Measurements from ENCODE around the gene GFRA4.

The GFRA4 gene

DNA sequence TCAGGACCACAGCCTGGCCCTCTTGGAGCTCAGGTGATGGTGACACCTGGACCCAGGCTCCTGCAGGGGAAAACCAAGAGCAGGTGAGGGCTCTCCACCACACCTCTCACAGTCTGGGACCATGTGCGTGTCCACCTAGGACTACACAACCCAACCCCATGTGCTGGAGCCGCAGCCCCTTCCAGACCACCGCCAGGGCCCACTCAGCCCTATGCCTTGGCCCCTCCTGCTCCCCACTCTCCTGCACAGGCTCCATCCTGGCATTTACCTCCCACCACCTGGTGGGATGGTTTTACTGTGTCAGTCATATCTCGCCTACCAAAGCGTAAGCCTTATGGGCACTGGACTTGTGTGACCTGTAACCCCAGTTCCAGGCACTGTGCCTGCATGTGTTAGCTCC lies 31.7 kb upstream of the GFRA4 start:
- H3K27me3 ChIP-seq = no peaks in the 10 kb centered on the region
- no peak overlapping the region for H3K9ac ChIP-seq
- no peaks in the 10 kb centered on the region for H4K20me1 ChIP-seq
- TF ChIP-seq Cebpa-rat (IDR thresholded peaks at IDR 0.05) = no peak
- H3K4me2 ChIP-seq = no peak overlapping the region
- no peak overlapping the region for H3K4me3 ChIP-seq
- H3K4me1 ChIP-seq = no peaks in the 10 kb centered on the region
- H3K36me3 ChIP-seq = no peaks in the 10 kb centered on the region
- H3K9me3 ChIP-seq = no peaks in the 10 kb centered on the region
- no peak overlapping the region for H3K27ac ChIP-seq

DNA sequence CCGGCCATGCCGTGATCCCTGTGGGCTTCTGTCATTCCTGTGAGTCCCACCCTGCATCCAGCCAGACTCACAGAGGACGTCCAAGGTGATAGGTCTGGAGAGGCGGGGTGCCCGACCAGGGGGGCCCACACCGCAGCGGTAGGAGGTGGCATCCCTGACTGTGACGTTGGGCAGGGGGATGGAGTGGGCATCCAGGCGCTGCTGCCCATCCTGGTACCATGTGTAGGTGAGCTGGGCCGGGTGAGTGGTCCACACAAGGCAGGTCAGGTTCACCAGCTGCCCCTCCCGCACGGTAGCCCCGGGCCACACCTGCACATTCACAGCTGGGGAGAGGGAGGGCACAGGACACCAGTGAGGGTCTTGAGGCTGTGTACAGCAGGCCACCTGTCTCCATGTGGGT lies 30.2 kb upstream of the GFRA4 start:
- H3K36me3 ChIP-seq = no peaks in the 10 kb centered on the region
- no peak overlapping the region for H3K4me2 ChIP-seq
- H3K27ac ChIP-seq = no peak overlapping the region
- no peak overlapping the region for H3K9ac ChIP-seq
- no peaks in the 10 kb centered on the region for H3K4me1 ChIP-seq
- no peaks in the 10 kb centered on the region for H4K20me1 ChIP-seq
- H3K4me3 ChIP-seq = no peak overlapping the region
- H3K27me3 ChIP-seq = no peaks in the 10 kb centered on the region
- TF ChIP-seq Cebpa-rat (IDR thresholded peaks at IDR 0.05) = no peak
- no peaks in the 10 kb centered on the region for H3K9me3 ChIP-seq

DNA sequence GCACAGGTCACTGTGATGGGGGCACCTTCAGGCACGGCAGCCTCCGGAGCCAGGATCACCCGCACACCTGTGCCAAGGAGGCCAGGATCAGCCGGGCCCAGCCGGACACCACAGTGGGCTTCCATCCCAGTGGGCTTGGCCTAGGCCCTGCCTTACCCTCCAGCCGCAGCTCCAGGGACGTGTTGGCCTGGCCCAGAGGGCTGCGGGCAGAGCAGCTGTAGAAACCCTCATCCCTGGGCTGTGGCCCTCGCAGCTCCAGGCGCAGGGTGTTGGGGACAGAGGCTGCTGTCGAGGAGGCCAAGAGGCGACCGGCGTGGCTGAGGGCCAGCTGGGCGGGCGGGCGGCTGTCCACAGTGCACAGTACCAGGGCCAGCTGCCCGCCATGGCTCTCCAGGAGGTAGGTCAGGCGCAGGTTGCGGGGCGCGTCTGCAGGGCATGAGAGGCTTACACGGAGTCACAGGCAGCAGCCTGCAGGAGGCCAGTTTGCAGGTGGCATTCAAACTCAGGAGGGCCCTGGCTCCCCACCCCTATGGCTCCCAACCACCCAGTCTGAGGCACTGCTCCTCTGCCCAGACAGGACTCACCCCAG lies 29.6 kb upstream of the GFRA4 start:
- H3K27me3 ChIP-seq = no peaks in the 10 kb centered on the region

DNA sequence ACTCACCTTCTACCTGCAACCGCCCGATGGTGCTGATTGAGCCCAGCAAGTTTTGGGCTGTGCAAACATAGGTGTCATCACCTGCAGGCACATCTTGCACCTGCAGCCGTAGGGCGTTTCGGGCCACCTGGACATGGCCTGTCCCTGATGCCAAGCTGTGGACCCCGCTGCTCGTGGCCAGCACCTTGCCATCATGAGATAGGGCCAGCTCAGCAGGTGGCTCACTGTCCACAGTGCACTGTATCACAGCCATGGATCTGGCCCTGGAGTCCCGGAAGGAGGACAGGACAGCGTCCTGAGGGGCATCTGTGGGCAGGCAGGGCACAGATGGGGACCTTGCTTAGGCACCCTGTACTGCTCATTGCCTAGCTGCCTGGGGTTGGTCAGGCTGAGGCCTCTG lies 28.7 kb upstream of the GFRA4 start:
- Histone ChIP-seq H3K9me3 (no peaks in the 10 kb centered on the region), H3K9ac (no peak overlapping the region), H3K4me3 (no peak overlapping the region), H3K4me2 (no peak overlapping the region), H3K36me3 (no peaks in the 10 kb centered on the region), H3K4me1 (no peaks in the 10 kb centered on the region), H3K27me3 (no peaks in the 10 kb centered on the region), H4K20me1 (no peaks in the 10 kb centered on the region), H3K27ac (no peak overlapping the region)
- no peak for TF ChIP-seq Cebpa-rat (IDR thresholded peaks at IDR 0.05)

More for the DNA sequence above, 29.6 kb upstream of the GFRA4 start:
- no peaks in the 10 kb centered on the region for H4K20me1 ChIP-seq
- H3K36me3 ChIP-seq = no peaks in the 10 kb centered on the region
- TF ChIP-seq Cebpa-rat (IDR thresholded peaks at IDR 0.05) = no peak
- no peak overlapping the region for H3K9ac ChIP-seq
- H3K4me1 ChIP-seq = no peaks in the 10 kb centered on the region
- no peak overlapping the region for H3K27ac ChIP-seq
- H3K4me2 ChIP-seq = no peak overlapping the region
- no peak overlapping the region for H3K4me3 ChIP-seq
- no peaks in the 10 kb centered on the region for H3K9me3 ChIP-seq

DNA sequence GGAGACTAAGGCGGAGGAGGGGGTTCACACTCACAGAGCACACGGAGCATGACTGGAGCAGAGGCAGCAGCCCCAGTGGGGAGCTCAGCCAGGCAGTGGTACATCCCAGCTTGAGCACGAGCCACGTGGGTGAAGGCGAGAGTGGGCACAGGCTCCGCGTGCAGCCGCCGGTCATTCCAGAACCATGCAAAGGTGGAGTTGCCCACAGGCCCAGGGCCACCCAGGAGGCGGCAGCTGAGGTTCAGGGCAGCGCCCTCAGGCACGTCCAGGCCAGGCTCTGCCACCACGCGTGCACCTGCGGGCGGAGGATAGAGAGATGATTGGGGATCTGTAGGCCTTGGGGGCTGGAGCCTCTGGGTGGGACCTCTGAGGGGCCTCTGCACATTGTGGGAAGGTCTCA lies 28.1 kb upstream of the GFRA4 start:
- Histone ChIP-seq H3K36me3 (no peaks in the 10 kb centered on the region), H3K4me1 (no peaks in the 10 kb centered on the region), H3K27me3 (no peaks in the 10 kb centered on the region), H3K27ac (no peak overlapping the region), H3K9ac (no peak overlapping the region), H3K9me3 (no peaks in the 10 kb centered on the region), H4K20me1 (no peaks in the 10 kb centered on the region), H3K4me3 (no peak overlapping the region), H3K4me2 (no peak overlapping the region)
- no peak for TF ChIP-seq Cebpa-rat (IDR thresholded peaks at IDR 0.05)

DNA sequence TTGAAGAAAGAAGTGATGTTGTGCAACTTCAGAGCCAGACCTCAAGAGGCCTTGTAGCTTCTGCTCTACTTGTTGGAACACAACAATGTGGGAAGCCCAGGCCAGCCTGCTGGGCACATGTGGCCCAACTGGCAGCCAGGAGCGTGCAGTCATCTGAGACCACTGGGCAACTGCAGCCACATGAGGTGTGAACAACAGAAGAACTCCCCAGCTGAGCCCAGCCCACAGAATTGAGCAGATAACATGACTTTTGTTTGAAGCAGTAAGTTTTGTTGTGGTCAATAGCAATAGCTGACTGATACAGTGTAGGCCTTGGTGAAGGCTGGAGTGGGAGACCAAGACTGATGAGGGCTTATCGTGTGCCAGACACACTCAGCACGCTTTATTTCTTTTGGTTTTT lies 27.2 kb upstream of the GFRA4 start:
- Histone ChIP-seq H3K9me3 (no peaks in the 10 kb centered on the region), H3K4me2 (no peak overlapping the region), H3K27me3 (no peaks in the 10 kb centered on the region), H3K27ac (no peak overlapping the region), H4K20me1 (no peaks in the 10 kb centered on the region), H3K4me1 (no peaks in the 10 kb centered on the region), H3K36me3 (no peaks in the 10 kb centered on the region), H3K9ac (no peak overlapping the region), H3K4me3 (no peak overlapping the region)
- no peak for TF ChIP-seq Cebpa-rat (IDR thresholded peaks at IDR 0.05)

DNA sequence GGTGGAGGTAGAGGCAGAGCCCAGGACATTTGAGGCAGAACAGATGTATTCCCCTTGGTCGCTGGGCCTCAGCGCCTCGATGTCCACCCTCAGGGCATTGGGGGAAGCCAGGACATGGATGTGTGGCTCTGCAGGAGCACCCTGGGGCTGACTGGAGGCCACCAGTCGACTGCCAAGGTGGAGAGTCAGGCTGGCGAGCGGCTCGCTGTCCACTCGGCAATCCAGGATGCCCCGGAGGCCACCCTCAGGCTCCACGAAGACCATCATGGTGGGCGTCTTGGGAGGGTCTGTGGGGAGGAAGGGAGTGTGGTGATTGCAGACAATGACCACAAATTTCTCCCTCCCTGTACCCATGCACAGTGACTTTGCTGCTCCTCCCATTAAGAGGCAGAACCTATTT lies 26.8 kb upstream of the GFRA4 start:
- Histone ChIP-seq H3K27ac (no peak overlapping the region), H3K9ac (no peak overlapping the region), H3K4me3 (no peak overlapping the region), H4K20me1 (no peaks in the 10 kb centered on the region), H3K36me3 (no peaks in the 10 kb centered on the region), H3K4me1 (no peaks in the 10 kb centered on the region), H3K4me2 (no peak overlapping the region), H3K27me3 (peaks cover 2% of the 10 kb centered on the region; the same call in 1 of the 2 replicates), H3K9me3 (no peaks in the 10 kb centered on the region)
- no peak for TF ChIP-seq Cebpa-rat (IDR thresholded peaks at IDR 0.05)

DNA sequence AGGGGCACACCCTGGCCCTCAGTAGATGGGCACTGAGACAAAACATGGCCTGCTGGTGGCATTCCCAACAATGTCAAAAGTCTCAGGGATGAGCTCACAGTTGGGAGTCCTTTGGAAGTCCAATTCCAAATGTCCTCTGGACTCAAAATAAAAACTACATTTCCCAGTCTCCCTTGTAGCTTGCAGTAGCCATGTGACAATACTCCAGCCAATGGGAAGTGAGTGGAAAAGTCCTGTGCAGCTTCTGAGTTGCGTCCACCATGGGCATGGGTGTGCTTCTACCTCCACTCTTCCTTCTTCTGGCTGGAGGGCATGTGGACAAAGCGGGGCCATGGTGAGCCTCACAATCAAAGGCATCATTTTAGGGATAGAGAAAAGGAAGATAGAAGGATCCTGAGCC lies 24.5 kb upstream of the GFRA4 start:
- peaks cover 16% of the 10 kb centered on the region for H3K27me3 ChIP-seq
- H3K9me3 ChIP-seq = no peaks in the 10 kb centered on the region
- no peak overlapping the region for H3K9ac ChIP-seq
- no peak overlapping the region for H3K27ac ChIP-seq
- no peaks in the 10 kb centered on the region for H3K4me1 ChIP-seq
- H4K20me1 ChIP-seq = no peaks in the 10 kb centered on the region
- TF ChIP-seq Cebpa-rat (IDR thresholded peaks at IDR 0.05) = no peak
- H3K4me2 ChIP-seq = no peak overlapping the region
- H3K36me3 ChIP-seq = no peaks in the 10 kb centered on the region
- no peak overlapping the region for H3K4me3 ChIP-seq

DNA sequence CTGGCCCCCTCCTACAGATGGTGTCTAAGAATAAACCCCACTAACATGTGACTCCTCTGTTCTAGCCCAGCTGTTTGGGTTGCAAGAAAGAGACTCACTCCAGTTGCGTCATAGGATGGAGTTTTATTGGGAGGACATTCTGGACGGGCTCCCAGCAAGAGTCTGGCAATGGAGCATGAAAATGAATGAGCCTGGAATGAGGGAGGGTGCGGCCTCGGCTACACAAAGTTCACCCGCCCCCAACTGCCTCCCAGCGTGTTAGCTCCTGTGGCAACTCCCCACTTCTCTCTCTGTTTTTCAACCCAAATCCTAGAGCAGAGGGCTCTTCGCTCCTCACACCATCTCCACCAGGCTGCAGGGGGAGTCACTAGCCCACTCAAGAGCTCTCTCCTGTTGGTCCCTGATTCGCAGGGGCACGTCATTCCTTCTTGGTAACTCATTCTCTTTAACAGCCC lies 23.7 kb upstream of the GFRA4 start:
- no peak overlapping the region for H3K9ac ChIP-seq
- no peak overlapping the region for H3K27ac ChIP-seq
- no peaks in the 10 kb centered on the region for H4K20me1 ChIP-seq
- no peak for TF ChIP-seq Cebpa-rat (IDR thresholded peaks at IDR 0.05)
- H3K9me3 ChIP-seq = no peaks in the 10 kb centered on the region
- peaks cover 24% of the 10 kb centered on the region for H3K27me3 ChIP-seq
- no peak overlapping the region for H3K4me3 ChIP-seq
- no peaks in the 10 kb centered on the region for H3K4me1 ChIP-seq
- H3K36me3 ChIP-seq = no peaks in the 10 kb centered on the region
- no peak overlapping the region for H3K4me2 ChIP-seq

DNA sequence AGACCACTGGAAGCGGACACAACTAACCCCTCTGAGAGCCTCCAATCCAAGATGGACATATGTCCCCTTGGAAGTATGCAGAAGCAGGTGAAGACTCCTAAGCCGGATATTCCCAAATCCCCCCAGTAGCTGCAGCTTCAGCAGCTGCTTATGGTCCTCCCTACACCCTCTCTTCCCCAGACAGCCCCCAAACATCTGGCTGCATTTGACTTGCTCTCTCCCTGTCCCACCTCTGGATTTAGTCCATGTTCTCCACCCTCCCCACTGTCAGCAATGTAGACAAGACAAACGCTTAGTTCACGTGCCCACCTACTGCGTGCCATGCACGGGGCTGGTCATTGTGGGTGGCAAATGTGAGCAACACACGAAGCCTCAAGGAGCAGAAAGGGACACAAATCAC lies 23.2 kb upstream of the GFRA4 start:
- H3K27ac ChIP-seq = no peak overlapping the region
- no peak overlapping the region for H3K4me3 ChIP-seq
- H3K9ac ChIP-seq = no peak overlapping the region
- peaks cover 29% of the 10 kb centered on the region for H3K27me3 ChIP-seq
- TF ChIP-seq Cebpa-rat (IDR thresholded peaks at IDR 0.05) = no peak
- no peaks in the 10 kb centered on the region for H3K4me1 ChIP-seq
- H3K36me3 ChIP-seq = no peaks in the 10 kb centered on the region
- H3K4me2 ChIP-seq = no peak overlapping the region
- no peaks in the 10 kb centered on the region for H3K9me3 ChIP-seq
- no peaks in the 10 kb centered on the region for H4K20me1 ChIP-seq

DNA sequence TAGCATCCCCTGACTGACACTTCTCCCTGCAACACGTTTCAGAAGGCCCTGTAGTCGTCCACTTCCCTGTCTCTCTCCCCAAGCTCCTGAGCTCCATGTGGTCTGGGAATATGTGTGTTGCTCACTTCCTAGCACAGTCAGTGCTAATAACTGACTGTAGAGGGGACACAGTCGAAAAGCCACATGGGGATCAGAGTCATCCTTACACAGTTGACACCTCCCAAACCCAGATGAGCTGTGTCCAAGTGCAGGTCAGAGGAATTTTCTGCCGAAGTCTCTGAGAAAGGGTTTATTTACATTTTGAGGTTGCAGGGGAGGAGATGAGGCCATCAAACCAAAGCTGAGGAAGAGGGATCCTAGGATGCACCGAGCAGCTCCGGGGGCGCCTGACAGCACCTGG lies 22.1 kb upstream of the GFRA4 start:
- no peak overlapping the region for H3K4me2 ChIP-seq
- no peak overlapping the region for H3K27ac ChIP-seq
- H3K27me3 ChIP-seq = peaks cover 39% of the 10 kb centered on the region
- no peak overlapping the region for H3K9ac ChIP-seq
- no peak overlapping the region for H3K4me3 ChIP-seq
- TF ChIP-seq Cebpa-rat (IDR thresholded peaks at IDR 0.05) = no peak
- H3K36me3 ChIP-seq = no peaks in the 10 kb centered on the region
- no peaks in the 10 kb centered on the region for H3K9me3 ChIP-seq
- H3K4me1 ChIP-seq = no peaks in the 10 kb centered on the region
- 0 out of 2 replicates have a peak, but pooled peaks cover 6% of the 10 kb centered on the region for H4K20me1 ChIP-seq
